WTC11 (cell line): Measurements from ENCODE around the gene CLEC18A. TPM values are rescaled to one million over a fixed set of nuclear protein-coding genes. Genes with fewer than 3 reads are reported as not detected.

Experiments used
- ATAC-seq: fragments of 200-7000 bp; cut with Tn5 transposase; 2 replicates; pipeline ENCODE4 v1.10.0; 2021; ENCODE audit warnings: mild to moderate bottlenecking, moderate library complexity
- CTCF ChIA-PET: fragments of 300-600 bp; sonication (Branson Sonifier 250); formaldehyde crosslinking; loops from one replicate; lab custom pipeline; 2021; ENCODE audit warnings: antibody characterized with exemption; lab: Charles Lee
- POLR2A ChIA-PET: fragments of 350-600 bp; sonication (Branson Sonifier 250); formaldehyde crosslinking; loops from one replicate; lab custom pipeline; 2021; ENCODE audit warnings: antibody characterized with exemption; lab: Charles Lee
- DNase-seq: peaks from one replicate; pipeline ENCODE4 v3.0.0; 2021; ENCODE audit warnings: low spot score
- H3K27ac Mint-ChIP-seq: 2 replicates; pipeline ENCODE4 v1.8.0; 2021; ENCODE audit warnings: mixed read lengths
- H3K27me3 Mint-ChIP-seq: 2 replicates; pipeline ENCODE4 v1.8.0; 2021; ENCODE audit warnings: low read depth, mild to moderate bottlenecking, moderate library complexity, mixed read lengths
- H3K36me3 Mint-ChIP-seq: 2 replicates; pipeline ENCODE4 v1.8.0; 2021; ENCODE audit warnings: mixed read lengths
- H3K4me1 Mint-ChIP-seq: 2 replicates; pipeline ENCODE4 v1.8.0; 2022; ENCODE audit warnings: mixed read lengths
- H3K4me3 Mint-ChIP-seq: 2 replicates; pipeline ENCODE4 v1.8.0; 2021; ENCODE audit warnings: mild to moderate bottlenecking, moderate library complexity, mixed read lengths
- H3K9me3 Mint-ChIP-seq: 2 replicates; pipeline ENCODE4 v1.8.0; 2021; ENCODE audit warnings: mixed read lengths
- AFF4 ChIP-seq: sonication (generic); formaldehyde crosslinking; IDR thresholded peaks from 2 replicates; pipeline ENCODE4 v1.8.1; 2023; ENCODE audit warnings: mild to moderate bottlenecking, missing genetic modification reagents, borderline replicate concordance
- AR ChIP-seq: fragments of 250-450 bp; sonication (Bioruptor Pico); IDR thresholded peaks from 2 replicates; pipeline ENCODE4 v1.9.0; 2021; ENCODE audit warnings: mild to moderate bottlenecking
- ATF3 ChIP-seq: sonication (generic); formaldehyde crosslinking; conservative IDR thresholded peaks from 2 replicates; pipeline ENCODE4 v1.8.1; 2022; ENCODE audit warnings: mild to moderate bottlenecking, missing genetic modification reagents
- KAT7 ChIP-seq: sonication (generic); formaldehyde crosslinking; IDR thresholded peaks from 2 replicates; pipeline ENCODE4 v1.8.1; 2023; ENCODE audit warnings: missing genetic modification reagents, mild to moderate bottlenecking, borderline replicate concordance
- NFYB ChIP-seq: sonication (generic); formaldehyde crosslinking; conservative IDR thresholded peaks from 2 replicates; pipeline ENCODE4 v1.8.0; 2022; ENCODE audit warnings: low read depth, missing genetic modification reagents
- PRDM15 ChIP-seq: sonication (generic); formaldehyde crosslinking; IDR thresholded peaks from 2 replicates; pipeline ENCODE4 v1.8.0; 2022; ENCODE audit warnings: missing genetic modification reagents
- SOX15 ChIP-seq: fragments of 250-450 bp; sonication (Bioruptor Pico); IDR thresholded peaks from 2 replicates; pipeline ENCODE4 v1.9.0; 2021; ENCODE audit warnings: mild to moderate bottlenecking
- SP1 ChIP-seq: sonication (generic); formaldehyde crosslinking; conservative IDR thresholded peaks from 2 replicates; pipeline ENCODE4 v1.8.1; 2022; ENCODE audit warnings: missing genetic modification reagents
- USF2 ChIP-seq: sonication (generic); formaldehyde crosslinking; IDR thresholded peaks from 2 replicates; pipeline ENCODE4 v1.8.1; 2023; ENCODE audit warnings: mild to moderate bottlenecking, missing genetic modification reagents, moderate library complexity
- ZBTB21 ChIP-seq: sonication (generic); formaldehyde crosslinking; IDR thresholded peaks from 2 replicates; pipeline ENCODE4 v1.8.1; 2023; ENCODE audit warnings: mild to moderate bottlenecking, missing genetic modification reagents, borderline replicate concordance
- ZNF219 ChIP-seq: sonication (generic); formaldehyde crosslinking; IDR thresholded peaks from 2 replicates; pipeline ENCODE4 v1.8.0; 2023; ENCODE audit warnings: missing genetic modification reagents, mild to moderate bottlenecking, borderline replicate concordance
- ZNF396 ChIP-seq: fragments of 250-450 bp; sonication (Bioruptor Pico); IDR thresholded peaks from 2 replicates; pipeline ENCODE4 v1.8.0; 2021; ENCODE audit warnings: mild to moderate bottlenecking, moderate library complexity, borderline replicate concordance
- total RNA-seq: library from RNA; stranded (reverse); gene quantifications from 3 replicates; pipeline ENCODE4 v1.2.3, GENCODE V29; 2021

CLEC18A gene
- total RNA-seq, 1 experiment from 2014 or later = 0.26 TPM

GRCh38 chr16:69927056-69927757 is 23.9 kb upstream of the CLEC18A start:
- DNase-seq = no peak
- no peaks in the 10 kb centered on the region for H3K9me3 Mint-ChIP-seq
- H3K4me1 Mint-ChIP-seq = peaks cover 31% of the 10 kb centered on the region

GRCh38 chr16:69928856-69929400 is 22.2 kb upstream of the CLEC18A start:
- ATAC-seq = no peak
- TF ChIP-seq ZBTB21 (CRISPR knock-in tag) (no peak), SP1 (CRISPR knock-in tag) (no peak), ATF3 (CRISPR knock-in tag) (no peak), ZNF396 (CRISPR knock-in tag) (no peak), PRDM15 (no peak), KAT7 (no peak), AR (CRISPR knock-in tag) (no peak)
- no peak overlapping the region for H3K27ac Mint-ChIP-seq
- CTCF ChIA-PET = interaction anchor here (0.6 to 2.7 kb wide), 5 partner anchors 9 to 133 kb away, joined by 3 to 68 read pairs (median 9); no protein-coding TSS in a partner anchor
- H3K9me3 Mint-ChIP-seq = no peaks in the 10 kb centered on the region
- DNase-seq = no peak
- peaks cover 8% of the 10 kb centered on the region; the same call in 1 of the 2 replicates for H3K36me3 Mint-ChIP-seq
- no peak overlapping the region for H3K4me3 Mint-ChIP-seq
- POLR2A ChIA-PET = no interaction called here
- no peaks in the 10 kb centered on the region for H3K27me3 Mint-ChIP-seq
- H3K4me1 Mint-ChIP-seq = peaks cover 28% of the 10 kb centered on the region

More at GRCh38 chr16:69927056-69927757, 23.9 kb upstream of the CLEC18A start:
- peaks cover 5% of the 10 kb centered on the region for H3K36me3 Mint-ChIP-seq
- TF ChIP-seq ZNF219 (CRISPR knock-in tag) (no peak), NFYB (CRISPR knock-in tag) (no peak), AFF4 (CRISPR knock-in tag) (no peak), USF2 (CRISPR knock-in tag) (no peak), SOX15 (CRISPR knock-in tag) (no peak)
- TF ChIP-seq, all 79 proteins: peak for 0
- POLR2A ChIA-PET = no interaction called here
- Mint-ChIP-seq H3K4me3 (no peak overlapping the region), H3K27ac (peak overlapping the region; percentile 77), H3K27me3 (no peaks in the 10 kb centered on the region)
- CTCF ChIA-PET = interaction anchor here (0.5 to 1.0 kb wide), 3 partner anchors 68 to 939 kb away, joined by 3 to 4 read pairs (median 3); no protein-coding TSS in a partner anchor
- peak; percentile 33 for ATAC-seq
